Keratinocyte (primary cell): ENCODE measurements around the gene ZNF761. TPM values are rescaled to one million over a fixed set of nuclear protein-coding genes. Genes with fewer than 3 reads are reported as not detected.

Experiments used
- DNase-seq: peaks from one replicate; pipeline ENCODE4 v3.0.0-alpha.2; 2011; ENCODE audit warnings: low read depth, missing footprints, low spot score
- FAIRE-seq: peaks from 2 replicates; lab custom pipeline; 2011; peaks lifted over from hg19 to GRCh38; lab: Jason Lieb, UNC
- H2AFZ ChIP-seq: 2 replicates; pipeline ENCODE4 v1.6.0; 2012; ENCODE audit warnings: low read length, control low read depth, inconsistent platforms; ENCODE audit not compliant: control insufficient read depth
- H3K27ac ChIP-seq: 2 replicates; pipeline ENCODE4 v1.5.1; 2011; ENCODE audit warnings: low read length; ENCODE audit not compliant: control insufficient read depth, insufficient read depth
- H3K27me3 ChIP-seq: 3 replicates; pipeline ENCODE4 v1.6.0; 2011; ENCODE audit warnings: low read length; ENCODE audit not compliant: control insufficient read depth, insufficient read depth; ENCODE audit errors: extremely low read depth
- H3K36me3 ChIP-seq, 2 experiments: 2 replicates in 1 of 2; 3 replicates in 1 of 2; pipeline ENCODE4 v1.5.1; 2011; ENCODE audit warnings: low read length in 2 of 2, mild to moderate bottlenecking in 1 of 2; ENCODE audit not compliant: control insufficient read depth in 2 of 2, insufficient read depth in 2 of 2; ENCODE audit errors: extremely low read depth in 1 of 2
- H3K4me1 ChIP-seq: 3 replicates; pipeline ENCODE4 v1.5.1; 2011; ENCODE audit warnings: low read length; ENCODE audit not compliant: control insufficient read depth, insufficient read depth; ENCODE audit errors: extremely low read depth
- H3K4me2 ChIP-seq: 3 replicates; pipeline ENCODE4 v1.6.0; 2011; ENCODE audit warnings: low read depth, low read length; ENCODE audit not compliant: control insufficient read depth, insufficient read depth; ENCODE audit errors: extremely low read depth
- H3K4me3 ChIP-seq, 3 experiments: fragments of 200-600 bp in 1 of 3; sonication (generic) in 1 of 3; 2 replicates in 2 of 3; 3 replicates in 1 of 3; pipeline ENCODE4 v1.5.1; 2011 to 2016; ENCODE audit warnings: low read length in 3 of 3, mild to moderate bottlenecking in 3 of 3, control low read depth in 2 of 3, inconsistent platforms in 1 of 3, low read depth in 1 of 3, mixed read lengths in 1 of 3, mixed run types in 1 of 3, moderate library complexity in 1 of 3; ENCODE audit not compliant: control insufficient read depth in 2 of 3, insufficient read depth in 2 of 3; ENCODE audit errors: extremely low read depth in 1 of 3
- H3K79me2 ChIP-seq: 2 replicates; pipeline ENCODE4 v1.6.0; 2012; ENCODE audit warnings: low read length; ENCODE audit not compliant: control insufficient read depth, insufficient read depth
- H3K9ac ChIP-seq: 3 replicates; pipeline ENCODE4 v1.6.0; 2011; ENCODE audit warnings: low read length; ENCODE audit not compliant: control insufficient read depth, insufficient read depth; ENCODE audit errors: extremely low read depth
- H3K9me1 ChIP-seq: 3 replicates; pipeline ENCODE4 v1.6.0; 2011; ENCODE audit warnings: low read length; ENCODE audit not compliant: control insufficient read depth, insufficient read depth; ENCODE audit errors: extremely low read depth
- H3K9me3 ChIP-seq: 2 replicates; pipeline ENCODE4 v1.5.1; 2012; ENCODE audit warnings: low read depth, low read length; ENCODE audit not compliant: control insufficient read depth
- H4K20me1 ChIP-seq: 3 replicates; pipeline ENCODE4 v1.6.0; 2011; ENCODE audit warnings: low read length; ENCODE audit not compliant: control insufficient read depth, insufficient read depth; ENCODE audit errors: extremely low read depth
- CTCF ChIP-seq, 3 experiments: IDR thresholded peaks in 1 of 3; conservative IDR thresholded peaks in 1 of 3; optimal IDR thresholded peaks in 1 of 3; 2 replicates in 2 of 3; 3 replicates in 1 of 3; pipeline versions ENCODE3 to v1.5.1; 2011; ENCODE audit warnings: low read length in 3 of 3, mild to moderate bottlenecking in 3 of 3, moderate library complexity in 2 of 3, control low read depth in 1 of 3, inconsistent platforms in 1 of 3; ENCODE audit not compliant: insufficient read depth in 2 of 3; ENCODE audit errors: extremely low read depth in 1 of 3
- EZH2 ChIP-seq: IDR thresholded peaks from one replicate; pipeline ENCODE4 v1.6.1; 2012; ENCODE audit warnings: inconsistent platforms, mild to moderate bottlenecking, low read length, moderate library complexity
- dilution Hi-C: fragments of 300-500 bp; cut with MboI; formaldehyde crosslinking; loops from one replicate; pipeline ENCODE4 v1.7.0; 2020; ENCODE audit warnings: low sequenced_read_pairs; ENCODE audit not compliant: extremely low pct_ligation_motif_present
- polyA plus RNA-seq, 5 experiments: library from polyadenylated mRNA; depleted of rRNA in 3 of 5; stranded (reverse) in 3 of 5; stranded (forward) in 1 of 5; unstranded in 1 of 5; fragments of >200 nt; gene quantifications; 1 replicate in 1 of 5; 2 replicates in 3 of 5; 3 replicates in 1 of 5; pipeline versions ENCODE4 v1.2.1 to v1.2.3, GENCODE V29; 2011 to 2012; ENCODE audit warnings: missing spikeins in 2 of 5, low read depth in 1 of 5, low replicate concordance in 1 of 5
- small RNA-seq, 3 experiments: library from RNA; depleted of rRNA; stranded (forward); fragments of <200 nt; gene quantifications; one replicate each; pipeline ENCODE3, GENCODE V24; 2012; ENCODE audit warnings: low read depth in 3 of 3, low replicate concordance in 1 of 3; ENCODE audit not compliant: insufficient read length in 3 of 3

The ZNF761 gene
- polyA plus RNA-seq, 1 donor (not counting 4 experiments of a cell fraction or from before 2014, with no cell fraction given) = 10.3 TPM

- H3K79me2 ChIP-seq = no peaks in the 10 kb centered on the region
- no peak for FAIRE-seq
Observed at GRCh38 chr19:53504885-53505284, 73.1 kb downstream of the ZNF761 start.

DNA sequence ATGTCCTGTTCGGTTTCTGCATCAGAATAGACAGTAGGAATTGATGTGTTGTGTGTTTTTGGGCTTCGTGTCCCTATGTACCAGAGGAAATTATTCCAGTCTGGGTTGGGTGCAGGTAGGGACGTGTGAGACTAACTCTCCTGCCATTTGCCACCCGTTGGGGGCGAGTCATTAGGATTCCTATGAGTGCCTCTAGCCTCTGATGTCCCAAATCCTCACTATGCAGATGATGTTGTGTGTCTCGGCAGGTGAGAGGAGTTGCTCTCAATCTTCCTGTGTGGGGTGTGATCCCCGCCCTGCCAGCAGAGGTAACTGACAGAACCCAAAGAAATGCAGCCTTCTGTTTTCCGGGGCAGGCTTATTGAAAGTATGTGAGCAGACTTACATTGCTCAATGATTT lies 74.9 kb downstream of the ZNF761 start:
- Histone ChIP-seq H3K4me1 (no peaks in the 10 kb centered on the region), H3K36me3 (no peaks in the 10 kb centered on the region), H3K79me2 (no peaks in the 10 kb centered on the region), H3K9ac (no peak overlapping the region), H3K4me3 (no peak overlapping the region), H4K20me1 (no peaks in the 10 kb centered on the region), H3K27ac (no peak overlapping the region), H3K27me3 (no peaks in the 10 kb centered on the region), H2AFZ (no peak overlapping the region), H3K9me3 (peaks cover 2% of the 10 kb centered on the region), H3K4me2 (no peak overlapping the region), H3K9me1 (no peaks in the 10 kb centered on the region)
- DNase-seq (no peak), FAIRE-seq (no peak)
- TF ChIP-seq EZH2 = no peak
- dilution Hi-C loops = no loop called here

More at GRCh38 chr19:53504885-53505284, 73.1 kb downstream of the ZNF761 start:
- no peaks in the 10 kb centered on the region for H3K27me3 ChIP-seq
- H3K9ac ChIP-seq = no peak overlapping the region
- no peaks in the 10 kb centered on the region for H3K36me3 ChIP-seq
- H3K9me3 ChIP-seq = peaks cover 2% of the 10 kb centered on the region
- no peak overlapping the region for H3K4me3 ChIP-seq
- no peaks in the 10 kb centered on the region for H3K9me1 ChIP-seq
- DNase-seq = no peak
- no peaks in the 10 kb centered on the region for H3K4me1 ChIP-seq
- no peaks in the 10 kb centered on the region for H4K20me1 ChIP-seq
- dilution Hi-C loops = no loop called here
- no peak overlapping the region for H3K27ac ChIP-seq
- H3K4me2 ChIP-seq = no peak overlapping the region
- H2AFZ ChIP-seq = no peak overlapping the region
- TF ChIP-seq CTCF (optimal IDR thresholded peaks at IDR 0.05 in 1 of 3, IDR thresholded peaks at IDR 0.05 in 1 of 3, conservative IDR thresholded peaks at IDR 0.05 in 1 of 3; ENCODE audit: extremely low read depth in 1 of 3, insufficient read depth in 2 of 3, low read length in 3 of 3) (no peak), EZH2 (no peak)

Small RNAs within 50 kb of the gene (small RNA-seq; reads per million reads assigned to genes)
- 0 reads per million in 3 experiments for gene RPL39P36

Other genes with a start within 250 kb of the ZNF761 start
- 2.2 to 4.3 TPM (median 2.7 TPM) in 3 replicates for gene ZNF665, start 238.6 kb upstream of the ZNF761 start, polyA plus RNA-seq
- 14.0 to 22.2 TPM (median 16.8 TPM) in 3 replicates for gene ZNF677, start 177.1 kb upstream of the ZNF761 start, polyA plus RNA-seq
- gene VN1R2, start 173.7 kb upstream of the ZNF761 start, polyA plus RNA-seq = 0.04 TPM in 1 of 3 replicates, not detected in the others
- not detected in 3 replicates for gene VN1R4, start 164.3 kb upstream of the ZNF761 start, polyA plus RNA-seq
- gene ZNF845, start 98.2 kb upstream of the ZNF761 start, polyA plus RNA-seq = 2.5 to 4.4 TPM (median 3.5 TPM) in 3 replicates
- 6.7 to 9.5 TPM (median 9.5 TPM) in 3 replicates for gene ZNF525, start 66.3 kb upstream of the ZNF761 start, polyA plus RNA-seq
- gene ZNF765, start 36.8 kb upstream of the ZNF761 start, polyA plus RNA-seq = 4.6 to 5.9 TPM (median 5.2 TPM) in 3 replicates
- gene ZNF813, start 35.7 kb downstream of the ZNF761 start, polyA plus RNA-seq = 1.5 to 2.5 TPM (median 2.1 TPM) in 3 replicates
- 3.6 to 5.1 TPM (median 4.5 TPM) in 3 replicates for gene ZNF331, start 106.2 kb downstream of the ZNF761 start, polyA plus RNA-seq
- not detected in 3 replicates for gene DPRX, start 200.0 kb downstream of the ZNF761 start, polyA plus RNA-seq